ENCODE data around the gene CAP1. TPM values are rescaled to one million over a fixed set of nuclear protein-coding genes. Genes with fewer than 3 reads are reported as not detected.

CAP1 gene
- total and polyA plus RNA-seq, 9 of the 15 experiments (the other 6 are each of a cell fraction or from before 2014, with no cell fraction given) = 230 to 658 (median 281) TPM

GRCh38 chr1:40057310-40058030, 16.9 kb downstream of the CAP1 start (continued):
- peak in 1 of 2 experiments; percentile 77; a peak in 2 of 4 replicates for TF ChIP-seq ZNF318 (IDR thresholded peaks at IDR 0.05; ENCODE audit: borderline replicate concordance in 1 of 2, low read depth in 1 of 2)
- TF ChIP-seq, protein P1, sequence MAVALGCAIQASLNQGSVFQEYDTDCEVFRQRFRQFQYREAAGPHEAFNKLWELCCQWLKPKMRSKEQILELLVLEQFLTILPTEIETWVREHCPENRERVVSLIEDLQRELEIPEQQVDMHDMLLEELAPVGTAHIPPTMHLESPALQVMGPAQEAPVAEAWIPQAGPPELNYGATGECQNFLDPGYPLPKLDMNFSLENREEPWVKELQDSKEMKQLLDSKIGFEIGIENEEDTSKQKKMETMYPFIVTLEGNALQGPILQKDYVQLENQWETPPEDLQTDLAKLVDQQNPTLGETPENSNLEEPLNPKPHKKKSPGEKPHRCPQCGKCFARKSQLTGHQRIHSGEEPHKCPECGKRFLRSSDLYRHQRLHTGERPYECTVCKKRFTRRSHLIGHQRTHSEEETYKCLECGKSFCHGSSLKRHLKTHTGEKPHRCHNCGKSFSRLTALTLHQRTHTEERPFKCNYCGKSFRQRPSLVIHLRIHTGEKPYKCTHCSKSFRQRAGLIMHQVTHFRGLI (CRISPR knock-in tag; IDR thresholded peaks at IDR 0.05) = peak; percentile 73; the same call in 1 of the 2 replicates
- TF ChIP-seq, protein P2, sequence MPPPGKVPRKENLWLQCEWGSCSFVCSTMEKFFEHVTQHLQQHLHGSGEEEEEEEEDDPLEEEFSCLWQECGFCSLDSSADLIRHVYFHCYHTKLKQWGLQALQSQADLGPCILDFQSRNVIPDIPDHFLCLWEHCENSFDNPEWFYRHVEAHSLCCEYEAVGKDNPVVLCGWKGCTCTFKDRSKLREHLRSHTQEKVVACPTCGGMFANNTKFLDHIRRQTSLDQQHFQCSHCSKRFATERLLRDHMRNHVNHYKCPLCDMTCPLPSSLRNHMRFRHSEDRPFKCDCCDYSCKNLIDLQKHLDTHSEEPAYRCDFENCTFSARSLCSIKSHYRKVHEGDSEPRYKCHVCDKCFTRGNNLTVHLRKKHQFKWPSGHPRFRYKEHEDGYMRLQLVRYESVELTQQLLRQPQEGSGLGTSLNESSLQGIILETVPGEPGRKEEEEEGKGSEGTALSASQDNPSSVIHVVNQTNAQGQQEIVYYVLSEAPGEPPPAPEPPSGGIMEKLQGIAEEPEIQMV (tag; conservative IDR thresholded peaks at IDR 0.05; ENCODE audit: low read depth) = no peak
- TF ChIP-seq NELFE (IDR thresholded peaks at IDR 0.05; ENCODE audit: insufficient read depth, insufficient read length) = no peak
- no peak for TF ChIP-seq MCM5 (IDR thresholded peaks at IDR 0.05; ENCODE audit: low read depth)
- TF ChIP-seq SMARCA4 (IDR thresholded peaks at IDR 0.05) = peak; percentile 100
- TF ChIP-seq ADNP (tag; IDR thresholded peaks at IDR 0.05) = no peak
- TF ChIP-seq, protein P3, sequence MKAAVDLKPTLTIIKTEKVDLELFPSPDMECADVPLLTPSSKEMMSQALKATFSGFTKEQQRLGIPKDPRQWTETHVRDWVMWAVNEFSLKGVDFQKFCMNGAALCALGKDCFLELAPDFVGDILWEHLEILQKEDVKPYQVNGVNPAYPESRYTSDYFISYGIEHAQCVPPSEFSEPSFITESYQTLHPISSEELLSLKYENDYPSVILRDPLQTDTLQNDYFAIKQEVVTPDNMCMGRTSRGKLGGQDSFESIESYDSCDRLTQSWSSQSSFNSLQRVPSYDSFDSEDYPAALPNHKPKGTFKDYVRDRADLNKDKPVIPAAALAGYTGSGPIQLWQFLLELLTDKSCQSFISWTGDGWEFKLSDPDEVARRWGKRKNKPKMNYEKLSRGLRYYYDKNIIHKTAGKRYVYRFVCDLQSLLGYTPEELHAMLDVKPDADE (conservative IDR thresholded peaks at IDR 0.05; ENCODE audit: control insufficient read depth, low read depth, low read length) = no peak
- peak; percentile 83; the same call in 1 of the 2 replicates for TF ChIP-seq ZNF197 (CRISPR knock-in tag; IDR thresholded peaks at IDR 0.05; ENCODE audit: low read depth)
- peak; percentile 88 for TF ChIP-seq JUN (IDR thresholded peaks at IDR 0.05; ENCODE audit: borderline replicate concordance, low read depth, low read length)
- TF ChIP-seq JUN (CRISPR knock-in tag; IDR thresholded peaks at IDR 0.05; ENCODE audit: borderline replicate concordance) = peak; percentile 93
